HFFc6 (cell line): Measurements from ENCODE around the gene DGKA. TPM values are rescaled to one million over a fixed set of nuclear protein-coding genes. Genes with fewer than 3 reads are reported as not detected.

ENCODE experiments used
- DNase-seq: peaks from one replicate; pipeline ENCODE4 v3.0.0-alpha.2; 2018
- H3K27ac Mint-ChIP-seq: 2 replicates; pipeline ENCODE4 v1.8.0; 2020; ENCODE audit warnings: mild to moderate bottlenecking, mixed read lengths
- H3K27me3 Mint-ChIP-seq: 2 replicates; pipeline ENCODE4 v1.8.0; 2021; ENCODE audit warnings: mild to moderate bottlenecking, moderate library complexity, mixed read lengths; ENCODE audit not compliant: insufficient read depth
- H3K36me3 Mint-ChIP-seq: 2 replicates; pipeline ENCODE4 v1.8.0; 2021; ENCODE audit warnings: low read depth, mixed read lengths
- H3K4me1 Mint-ChIP-seq: 2 replicates; pipeline ENCODE4 v1.8.0; 2020; ENCODE audit warnings: low read depth, mixed read lengths
- H3K4me3 Mint-ChIP-seq: 2 replicates; pipeline ENCODE4 v1.8.0; 2020; ENCODE audit warnings: mild to moderate bottlenecking, moderate library complexity, mixed read lengths
- H3K9me3 Mint-ChIP-seq: 2 replicates; pipeline ENCODE4 v1.8.0; 2020; ENCODE audit warnings: mild to moderate bottlenecking, mixed read lengths
- CTCF ChIP-seq: fragments of 200-600 bp; sonication (generic); IDR thresholded peaks from 2 replicates; pipeline ENCODE4 v1.5.0; 2021; ENCODE audit warnings: antibody characterized with exemption, mild to moderate bottlenecking
- total RNA-seq, 6 experiments: library from RNA; stranded (reverse); fragmentation: NEBNext Ultra II Directional; extraction: Animal tissue kit (Norgen Biotek cat#: 25700); gene quantifications; 2 replicates in 1 of 6; 3 replicates in 5 of 6; pipeline ENCODE4 v1.2.3, GENCODE V29; 2021

The DGKA gene
- total RNA-seq, 6 experiments from 2014 or later, result 67.1 to 87.4 (median 79.6) TPM

- peak overlapping the region; percentile 69; the same call in 1 of the 2 replicates for H3K4me3 Mint-ChIP-seq
Measured at GRCh38 chr12:55935738-55936151, 4.8 kb downstream of the DGKA start.

GRCh38 chr12:55937981-55938380 lies 7.0 kb downstream of the DGKA start:
- H3K4me3 Mint-ChIP-seq, result no peak overlapping the region
- H3K27me3 Mint-ChIP-seq, result no peaks in the 10 kb centered on the region; the same call in 1 of the 2 replicates
- H3K36me3 Mint-ChIP-seq, result peaks cover 24% of the 10 kb centered on the region
- peak; percentile 44 for DNase-seq
- peak overlapping the region; percentile 74 for H3K27ac Mint-ChIP-seq
- no peaks in the 10 kb centered on the region for H3K9me3 Mint-ChIP-seq
- no peak for TF ChIP-seq CTCF
- H3K4me1 Mint-ChIP-seq, result peaks cover 81% of the 10 kb centered on the region

More at GRCh38 chr12:55935738-55936151, 4.8 kb downstream of the DGKA start:
- H3K27me3 Mint-ChIP-seq, result no peaks in the 10 kb centered on the region; the same call in 1 of the 2 replicates
- H3K9me3 Mint-ChIP-seq, result no peaks in the 10 kb centered on the region
- peaks cover 11% of the 10 kb centered on the region; the same call in 1 of the 2 replicates for H3K36me3 Mint-ChIP-seq
- DNase-seq, result no peak
- no peak for TF ChIP-seq CTCF
- H3K4me1 Mint-ChIP-seq, result peaks cover 93% of the 10 kb centered on the region
- peak overlapping the region; percentile 74 for H3K27ac Mint-ChIP-seq

GRCh38 chr12:55938826-55939501 lies 8.0 kb downstream of the DGKA start:
- no peak for DNase-seq
- Mint-ChIP-seq H3K27ac (peak overlapping the region; percentile 74), H3K27me3 (no peaks in the 10 kb centered on the region; the same call in 1 of the 2 replicates), H3K9me3 (no peaks in the 10 kb centered on the region), H3K36me3 (peaks cover 24% of the 10 kb centered on the region), H3K4me3 (no peak overlapping the region), H3K4me1 (peaks cover 71% of the 10 kb centered on the region)
- TF ChIP-seq CTCF, result no peak

- Mint-ChIP-seq H3K4me3 (no peak overlapping the region), H3K27ac (peak overlapping the region; percentile 74)
- peak; percentile 80 for DNase-seq
Measured at GRCh38 chr12:55940065-55940732, 9.2 kb downstream of the DGKA start.

GRCh38 chr12:55942055-55942454 lies 11.1 kb downstream of the DGKA start:
- no peak for TF ChIP-seq CTCF
- Mint-ChIP-seq H3K36me3 (peaks cover 26% of the 10 kb centered on the region), H3K4me1 (peaks cover 42% of the 10 kb centered on the region), H3K4me3 (no peak overlapping the region), H3K27ac (no peak overlapping the region), H3K9me3 (no peaks in the 10 kb centered on the region), H3K27me3 (no peaks in the 10 kb centered on the region; the same call in 1 of the 2 replicates)
- DNase-seq, result no peak

More at GRCh38 chr12:55940065-55940732, 9.2 kb downstream of the DGKA start:
- Mint-ChIP-seq H3K9me3 (no peaks in the 10 kb centered on the region), H3K4me1 (peaks cover 59% of the 10 kb centered on the region), H3K36me3 (peaks cover 24% of the 10 kb centered on the region), H3K27me3 (no peaks in the 10 kb centered on the region; the same call in 1 of the 2 replicates)
- TF ChIP-seq CTCF, result peak; percentile 96
